ENCODE data around the gene SIRT6. TPM values are rescaled to one million over a fixed set of nuclear protein-coding genes. Genes with fewer than 3 reads are reported as not detected.
"Not testable (repeated sequence)": the region's sequence is repeated elsewhere in the genome, so short reads cannot be mapped to it uniquely, and the experiment has no call there.

The SIRT6 gene
- polyA plus RNA-seq, 3 donors: 13.6 to 18.3 (median 18.2) TPM

DNA sequence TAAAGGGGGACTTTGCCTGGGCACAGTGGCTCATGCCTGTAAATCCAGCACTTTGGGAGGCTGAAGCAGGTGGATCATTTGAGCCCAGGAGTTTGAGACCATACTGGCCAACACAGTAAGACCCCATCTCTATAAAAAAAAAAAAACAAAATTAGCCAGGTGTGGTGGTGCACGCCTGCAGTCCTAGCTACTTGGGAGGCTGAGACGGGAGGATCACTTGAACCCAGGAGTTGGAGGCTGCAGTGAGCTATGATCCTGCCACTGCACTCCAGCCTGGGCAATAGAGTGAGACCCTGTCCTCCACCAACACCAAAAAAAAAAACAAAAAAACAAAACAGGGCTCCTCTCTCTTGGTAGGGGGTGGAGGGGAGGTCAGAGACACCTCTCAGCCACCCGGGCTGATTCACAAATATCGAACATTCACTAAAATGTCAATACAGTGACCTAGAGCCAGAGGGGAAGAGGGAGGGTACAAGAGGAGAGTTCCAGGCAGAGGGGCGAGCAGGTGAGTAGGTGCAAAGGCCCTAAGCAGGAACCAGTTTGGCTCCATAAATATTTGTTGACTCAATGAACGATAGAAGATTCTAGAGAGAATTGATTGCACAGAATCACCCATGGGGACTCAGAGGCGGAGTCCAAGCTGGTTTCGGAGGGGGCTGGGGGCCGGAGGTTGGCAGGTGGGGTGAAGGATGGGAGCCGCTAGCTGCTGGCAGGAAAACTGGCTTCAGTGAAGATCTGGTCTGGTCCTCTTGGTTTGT lies 29.9 kb downstream of the SIRT6 start:
- 71 to 81% (median 80%) methylated on average over 10 of the region's 10 CpGs for WGBS, 3 donors
- no peak overlapping the region for H3K27ac ChIP-seq (ENCODE audit: low read depth, low read length)

GRCh38 chr19:4151623-4152022 lies 30.7 kb downstream of the SIRT6 start:
- 68 to 90% (median 78%) methylated on average over 6 of the region's 6 CpGs for WGBS, 3 donors

GRCh38 chr19:4149518-4150288 lies 32.7 kb downstream of the SIRT6 start:
- no peak overlapping the region for H3K27ac ChIP-seq (ENCODE audit: low read depth, low read length)
- 20 to 59% (median 58%) methylated on average over 17 of the region's 17 CpGs for WGBS, 3 donors

More at GRCh38 chr19:4151623-4152022, 30.7 kb downstream of the SIRT6 start:
- H3K27ac ChIP-seq (ENCODE audit: low read depth, low read length): no peak overlapping the region

DNA sequence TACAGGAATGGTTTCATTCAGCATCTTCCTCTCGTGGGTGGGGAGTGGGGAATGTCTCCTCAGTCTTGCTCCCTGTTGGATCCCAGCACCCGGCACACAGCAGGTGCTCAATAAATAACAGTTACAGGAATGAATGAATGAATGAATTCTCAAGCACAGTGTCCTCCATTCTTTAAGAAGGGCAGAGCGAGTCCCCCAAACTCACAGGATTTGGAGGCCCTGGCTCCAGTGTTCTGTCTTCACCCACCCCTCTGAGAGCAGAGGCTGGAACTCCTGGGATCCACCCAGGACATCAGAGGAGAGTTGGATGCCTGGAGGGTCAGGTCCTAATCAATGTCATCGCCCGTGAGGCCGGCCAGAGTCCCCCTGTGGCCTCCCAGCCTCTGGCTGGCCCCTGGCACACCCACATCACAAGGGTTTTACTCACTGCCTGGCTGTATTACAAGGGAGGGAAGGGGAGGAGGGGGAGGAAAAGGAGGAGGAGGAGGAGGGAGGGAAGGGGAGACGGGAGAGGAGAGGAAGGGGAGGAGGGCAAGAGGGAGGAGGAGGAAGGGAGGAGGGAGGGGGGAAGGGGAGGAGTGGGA lies 37.6 kb downstream of the SIRT6 start:
- H3K27ac ChIP-seq (ENCODE audit: low read depth, low read length): no peak overlapping the region
- WGBS, 3 donors: 32 to 42% (median 40%) methylated on average over 7 of the region's 7 CpGs

DNA sequence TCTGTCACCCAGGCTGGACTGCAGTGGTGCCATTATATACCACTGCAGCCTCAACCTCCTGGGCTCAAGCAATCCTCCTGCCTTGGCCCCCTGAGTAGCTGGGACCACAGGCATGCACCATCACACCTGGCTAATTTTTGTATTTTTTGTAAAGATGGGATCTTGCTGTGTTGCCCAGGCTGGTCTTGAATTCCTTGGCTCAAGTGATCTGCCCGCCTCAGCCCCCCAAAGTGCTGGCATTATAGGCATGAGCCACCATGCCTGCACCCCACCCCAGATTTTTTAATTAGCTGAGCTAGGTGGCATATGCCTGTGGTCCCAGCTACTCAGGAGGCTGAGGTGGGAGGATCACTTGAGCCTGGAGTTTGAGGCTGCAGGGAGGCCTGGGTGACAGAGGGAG lies 39.4 kb downstream of the SIRT6 start:
- not testable (repeated sequence) for H3K27ac ChIP-seq (ENCODE audit: low read depth, low read length)
- 88 to 100% (median 95%) methylated on average over 1 of the region's 1 CpG for WGBS, 3 donors

DNA sequence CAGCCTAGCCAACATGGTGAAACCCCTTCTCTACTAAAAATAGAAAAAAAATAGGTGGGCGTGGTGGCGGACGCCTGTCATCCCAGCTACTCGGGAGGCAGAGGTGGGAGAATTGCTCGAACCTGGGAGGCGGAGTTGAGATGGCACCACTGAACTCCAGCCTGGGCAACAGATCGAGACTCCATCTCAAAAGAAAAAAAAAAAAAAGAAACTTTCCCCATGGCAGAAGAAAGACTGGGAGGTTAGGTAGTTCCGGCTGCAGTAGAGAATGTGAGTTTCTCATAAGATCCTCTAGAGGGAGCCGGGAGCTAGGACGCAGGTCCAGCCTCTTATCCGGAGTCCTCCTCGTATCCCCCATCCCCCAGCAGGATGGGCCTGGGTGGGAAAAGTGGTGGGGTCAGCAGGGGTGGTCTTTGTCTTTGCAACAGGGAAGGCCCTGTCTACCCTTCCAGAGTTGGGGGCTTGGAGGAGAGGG lies 42.1 kb downstream of the SIRT6 start:
- 20 to 23% (median 21%) methylated on average over 12 of the region's 12 CpGs for WGBS, 3 donors
- no peak overlapping the region for H3K27ac ChIP-seq (ENCODE audit: low read depth, low read length)

DNA sequence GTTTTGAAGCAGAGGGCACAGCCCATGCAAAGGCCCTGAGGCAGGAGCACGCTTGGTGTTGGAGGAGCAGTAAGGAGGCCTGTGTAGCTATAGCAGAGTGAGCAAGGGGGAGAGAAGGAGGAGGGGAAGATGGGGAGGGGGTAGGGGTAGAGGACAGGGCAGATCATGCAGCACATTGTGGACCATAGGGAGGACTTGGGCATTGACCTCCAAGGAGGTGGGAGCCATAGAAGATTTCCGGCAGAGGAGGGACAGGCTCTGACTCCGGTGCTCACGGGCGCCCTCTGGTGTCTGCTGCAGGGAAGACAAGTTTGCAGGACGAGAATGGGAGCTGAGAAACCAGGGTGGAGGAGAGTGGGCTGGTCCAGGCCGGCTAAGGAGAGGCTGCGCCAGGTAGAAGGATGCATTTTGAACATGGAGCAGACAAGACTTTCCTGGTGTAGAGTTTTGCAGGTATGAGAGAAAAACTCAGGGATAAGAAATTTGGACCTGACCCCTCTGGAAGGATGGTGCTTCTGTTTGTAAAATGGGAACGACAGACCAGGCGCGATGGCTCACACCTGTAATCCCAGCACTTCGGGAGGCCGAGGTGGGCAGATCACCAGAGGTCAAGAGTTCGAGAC lies 42.6 kb downstream of the SIRT6 start:
- no peak overlapping the region for H3K27ac ChIP-seq (ENCODE audit: low read depth, low read length)
- WGBS, 3 donors: 31 to 32% (median 32%) methylated on average over 14 of the region's 14 CpGs

- no peak overlapping the region for H3K27ac ChIP-seq (ENCODE audit: low read depth, low read length)
- 71 to 88% (median 84%) methylated on average over 5 of the region's 5 CpGs for WGBS, 3 donors
Observed at GRCh38 chr19:4138445-4138844, 43.9 kb downstream of the SIRT6 start.

DNA sequence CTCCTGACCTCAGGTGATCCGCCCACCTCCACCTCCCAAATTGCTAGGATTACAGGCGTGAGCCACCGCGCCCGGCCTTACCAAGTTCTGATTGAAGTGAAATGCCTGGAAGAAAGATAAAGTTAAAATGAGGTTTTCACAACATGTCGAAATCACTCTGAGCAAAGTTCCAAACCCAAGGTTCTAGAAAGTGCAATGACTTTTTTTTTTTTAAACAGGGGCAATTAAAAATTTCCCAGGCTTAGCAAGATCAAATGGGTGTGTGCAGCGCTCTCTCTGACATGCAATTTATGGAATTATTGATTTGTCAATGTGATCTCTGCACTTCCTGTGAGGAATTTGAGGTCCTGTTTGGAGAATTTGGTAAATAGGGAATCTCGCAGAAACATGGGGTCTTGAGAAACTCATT lies 45.7 kb downstream of the SIRT6 start:
- H3K27ac ChIP-seq (ENCODE audit: low read depth, low read length): no peak overlapping the region
- 86 to 89% (median 86%) methylated on average over 8 of the region's 8 CpGs for WGBS, 3 donors

DNA sequence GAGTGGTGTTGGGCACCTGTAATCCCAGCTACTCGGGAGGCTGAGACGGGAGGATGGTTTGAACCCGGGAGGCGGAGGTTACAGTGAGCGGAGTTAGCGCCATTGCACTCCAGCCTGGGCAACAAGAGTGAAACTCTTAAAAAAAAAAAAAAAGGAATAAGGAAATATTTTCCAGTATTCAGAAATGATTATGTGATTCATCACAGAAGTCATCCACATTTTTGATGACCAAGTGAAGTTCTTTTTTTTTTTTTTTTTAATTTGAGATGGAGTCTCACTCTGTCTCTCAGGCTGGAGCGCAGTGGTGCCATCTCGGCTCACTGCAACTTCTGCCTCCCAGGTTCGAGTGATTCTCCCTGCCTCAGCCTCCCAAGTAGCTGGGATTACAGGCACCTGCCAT lies 47.0 kb downstream of the SIRT6 start:
- WGBS, 3 donors: 90 to 93% (median 92%) methylated on average over 9 of the region's 9 CpGs
- H3K27ac ChIP-seq (ENCODE audit: low read depth, low read length): not testable (repeated sequence)

DNA sequence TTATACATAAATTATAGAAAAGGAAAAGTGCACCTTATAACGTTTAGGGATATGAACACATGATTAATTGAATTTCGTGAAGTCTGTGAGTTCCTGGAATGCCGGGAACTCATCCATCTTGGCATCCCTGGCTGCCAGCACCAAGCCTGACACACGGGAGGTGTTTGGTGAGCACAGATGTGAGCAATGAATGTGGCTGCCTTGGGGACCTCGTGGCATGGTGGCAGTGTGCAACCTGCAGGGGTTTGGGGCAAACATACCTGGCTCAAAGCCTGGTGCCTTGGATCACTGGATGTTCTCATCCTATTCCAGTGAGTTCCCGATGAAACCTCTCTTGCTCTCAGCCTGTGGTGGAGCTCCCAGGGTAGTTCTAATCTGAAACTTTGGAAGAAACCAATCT lies 48.0 kb downstream of the SIRT6 start:
- no peak overlapping the region for H3K27ac ChIP-seq (ENCODE audit: low read depth, low read length)
- 22 to 38% (median 28%) methylated on average over 6 of the region's 6 CpGs for WGBS, 3 donors

DNA sequence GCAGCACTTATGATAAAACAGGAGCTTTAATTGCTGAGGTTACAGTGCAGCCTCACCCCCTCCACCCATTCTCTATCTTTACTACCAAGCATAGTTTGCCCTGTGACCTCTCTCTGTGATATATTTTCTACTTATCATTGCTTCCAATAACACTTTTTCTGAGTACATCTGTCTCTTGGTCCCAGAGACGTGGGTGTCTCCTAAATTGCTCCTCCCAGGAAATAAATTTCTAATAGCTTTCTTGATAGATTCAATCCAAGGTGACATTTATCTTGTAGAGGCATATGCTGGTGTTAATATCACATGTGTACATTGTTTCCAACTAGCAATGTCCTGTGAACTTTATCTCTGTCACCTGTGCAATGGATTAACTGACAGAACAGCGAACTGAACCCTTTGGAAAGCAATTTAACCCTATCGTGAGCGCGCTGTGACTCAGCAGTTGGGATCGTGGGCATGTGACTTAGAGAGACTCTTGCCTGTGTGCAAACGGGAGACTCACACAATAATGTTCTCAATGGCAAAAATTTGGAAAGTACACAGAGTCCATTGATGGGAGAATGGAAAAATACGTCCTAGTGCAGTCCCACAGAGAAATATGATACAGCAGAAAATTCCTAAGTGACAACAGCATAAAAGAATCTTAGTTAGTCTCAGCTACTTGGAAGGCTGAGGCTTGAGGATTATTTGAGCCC lies 51.5 kb downstream of the SIRT6 start:
- no peak overlapping the region for H3K27ac ChIP-seq (ENCODE audit: low read depth, low read length)
- 13 to 37% (median 37%) methylated on average over 8 of the region's 8 CpGs for WGBS, 3 donors

DNA sequence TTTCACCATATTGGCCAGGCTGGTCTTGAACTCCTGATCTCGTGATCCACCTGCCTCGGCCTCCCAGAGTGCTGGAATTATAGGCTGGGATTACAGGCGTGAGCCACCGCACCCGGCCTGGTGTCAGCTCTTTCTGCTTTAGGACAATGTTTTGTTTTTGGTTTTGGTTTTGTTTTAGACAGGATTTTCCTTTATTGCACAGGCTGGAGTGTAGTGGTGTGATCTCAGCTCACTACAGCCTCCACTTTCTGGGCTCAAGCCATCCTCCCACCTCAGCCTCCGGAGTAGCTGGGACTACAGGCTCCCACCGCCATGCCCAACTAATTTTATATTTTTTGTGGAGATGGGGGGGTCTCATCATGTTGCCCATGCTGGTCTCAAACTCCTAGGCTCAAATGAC lies 53.3 kb downstream of the SIRT6 start:
- WGBS, 3 donors: 90 to 93% (median 90%) methylated on average over 7 of the region's 7 CpGs

DNA sequence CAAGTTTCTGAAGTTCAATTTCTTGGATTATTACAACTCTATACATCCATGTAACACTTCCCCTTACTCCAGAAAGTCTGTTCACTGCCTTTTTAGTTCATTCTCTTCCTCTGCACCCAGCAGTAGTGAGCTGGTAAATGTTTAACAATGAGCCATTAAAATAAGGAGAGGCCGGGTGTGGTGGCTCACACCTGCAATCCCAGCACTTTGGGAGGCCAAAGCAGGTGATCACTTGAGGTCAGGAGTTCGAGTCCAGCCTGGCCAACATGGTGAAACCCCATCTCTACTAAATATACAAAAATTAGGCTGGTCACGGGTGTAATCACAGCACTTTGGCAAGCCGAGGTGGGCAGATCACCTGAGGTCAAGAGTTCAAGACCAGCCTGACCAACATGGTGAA lies 55.0 kb downstream of the SIRT6 start:
- 80 to 87% (median 87%) methylated on average over 4 of the region's 4 CpGs for WGBS, 3 donors

More for the DNA sequence above, 53.3 kb downstream of the SIRT6 start:
- not testable (repeated sequence) for H3K27ac ChIP-seq (ENCODE audit: low read depth, low read length)

GRCh38 chr19:4124638-4125037 lies 57.7 kb downstream of the SIRT6 start:
- 55 to 59% (median 58%) methylated on average over 8 of the region's 8 CpGs for WGBS, 3 donors
- no peak overlapping the region for H3K27ac ChIP-seq (ENCODE audit: low read depth, low read length)

More for the DNA sequence above, 55.0 kb downstream of the SIRT6 start:
- H3K27ac ChIP-seq (ENCODE audit: low read depth, low read length): not testable (repeated sequence)
